ENCODE results near the gene ENOX2.
"Not testable (repeated sequence)": the region's sequence is repeated elsewhere in the genome, so short reads cannot be mapped to it uniquely, and the experiment has no call there.

The ENOX2 gene

DNA sequence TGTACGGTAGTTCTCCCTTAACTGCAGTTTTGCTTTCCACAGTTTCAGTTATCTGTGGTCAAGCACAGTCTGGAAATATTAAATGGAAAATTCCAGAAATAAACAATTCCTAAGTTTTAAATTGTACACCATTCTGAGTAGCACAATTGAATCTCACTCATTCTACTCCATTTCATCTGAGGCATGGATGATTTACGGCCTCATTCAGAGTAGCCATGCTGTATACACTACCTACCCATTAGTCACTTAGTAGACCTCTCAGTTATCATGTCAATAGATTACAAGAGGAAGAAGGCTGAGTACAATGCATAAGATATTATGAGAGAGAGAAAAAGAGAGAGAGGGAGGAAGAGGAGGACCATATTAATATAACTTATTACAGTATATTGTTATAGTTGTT, 77.5 kb downstream of the ENOX2 start:
- no peak for DNase-seq (ENCODE audit: low read depth)

DNA sequence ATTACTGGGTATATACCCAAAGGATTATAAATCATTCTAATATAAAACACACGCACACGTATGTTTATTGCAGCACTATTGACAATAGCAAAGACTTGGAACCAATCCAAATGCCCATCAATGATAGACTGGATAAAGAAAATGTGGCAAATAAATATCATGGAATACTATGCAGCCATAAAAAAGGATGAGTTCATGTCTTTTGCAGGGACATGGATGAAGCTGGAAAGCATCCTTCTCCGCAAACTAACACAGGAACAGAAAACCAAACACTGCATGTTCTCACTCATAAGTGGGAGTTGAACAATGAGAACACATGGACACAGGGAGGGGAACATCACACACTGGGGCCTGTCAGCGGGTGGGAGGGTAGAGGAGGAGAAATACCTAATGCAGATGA, 83.6 kb downstream of the ENOX2 start:
- DNase-seq (ENCODE audit: low read depth): not testable (repeated sequence)

DNA sequence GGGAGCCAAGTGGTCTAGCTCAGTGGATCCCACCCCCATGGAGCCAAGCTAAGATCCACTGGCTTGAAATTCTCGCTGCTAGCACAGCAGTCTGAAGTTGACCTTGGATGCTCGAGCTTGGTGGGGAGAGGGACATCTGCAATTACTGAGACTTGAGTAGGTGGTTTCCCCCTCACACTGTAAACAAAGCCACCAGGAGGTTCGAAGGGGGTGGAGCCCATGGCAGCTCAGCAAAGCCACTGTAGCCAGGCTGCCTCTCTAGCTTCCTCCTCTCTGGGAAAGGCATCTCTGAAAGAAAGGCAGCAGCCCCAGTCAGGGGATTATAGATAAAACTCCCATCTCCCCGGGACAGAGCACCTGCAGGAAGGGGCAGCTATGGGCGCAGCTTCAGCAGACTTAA, 89.1 kb downstream of the ENOX2 start:
- DNase-seq (ENCODE audit: low read depth): not testable (repeated sequence)

DNA sequence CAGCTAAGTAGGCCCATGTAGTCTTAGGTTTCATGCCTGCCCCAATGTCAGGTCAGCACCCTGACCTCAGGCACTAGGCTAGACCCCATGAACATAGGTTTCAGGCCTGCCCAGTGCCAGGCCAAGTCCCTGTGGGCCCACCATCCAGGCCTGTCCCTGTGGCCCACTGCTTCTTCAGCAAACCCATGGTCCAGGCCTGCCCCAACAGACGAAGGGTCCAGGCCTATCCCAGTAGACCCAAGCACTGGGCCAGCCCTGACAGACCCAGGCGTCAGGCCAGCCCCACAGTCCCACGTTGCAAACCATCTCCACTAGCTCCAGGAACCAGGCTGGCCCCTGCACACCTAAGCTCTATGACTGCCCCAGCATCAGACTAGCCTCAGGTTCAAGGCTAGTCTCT, 92.4 kb downstream of the ENOX2 start:
- DNase-seq (ENCODE audit: low read depth): no peak

DNA sequence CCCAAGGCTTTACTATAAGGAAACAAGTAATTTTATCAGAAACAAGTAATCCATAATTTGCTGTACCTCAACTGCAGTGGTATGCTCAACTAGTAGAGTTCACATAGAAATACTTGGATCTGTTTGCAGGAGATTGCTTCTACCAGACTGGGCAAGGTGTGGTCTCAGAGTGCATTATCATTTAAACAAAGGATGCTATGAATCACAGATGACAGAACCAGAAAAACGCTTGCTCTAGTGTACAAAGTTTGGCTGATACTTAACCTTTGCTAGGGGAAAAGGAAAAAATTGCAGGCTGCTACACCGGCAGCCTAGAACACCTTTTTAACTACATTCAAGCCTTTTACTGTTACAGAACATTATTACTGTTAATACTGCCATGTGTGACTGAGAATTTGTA, 97.1 kb downstream of the ENOX2 start:
- DNase-seq (ENCODE audit: low read depth): no peak

DNA sequence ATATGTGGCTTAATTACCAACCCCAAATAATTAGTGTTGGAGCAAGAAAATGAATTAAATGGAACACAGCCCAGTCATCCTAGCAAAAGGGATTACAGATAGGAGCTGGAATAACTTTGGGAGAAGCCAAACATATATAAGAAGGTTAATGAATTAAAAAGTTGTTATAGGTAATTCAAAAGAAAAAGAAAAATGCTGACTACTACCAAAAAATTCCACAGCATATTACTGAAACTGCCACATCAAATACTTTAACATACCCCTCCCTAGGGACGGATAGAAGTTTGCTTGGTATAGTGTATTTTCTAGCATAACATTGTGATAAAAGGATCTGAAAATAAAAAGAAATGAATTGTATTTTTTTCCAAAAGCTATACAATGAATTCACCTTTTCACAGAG, 99.5 kb downstream of the ENOX2 start:
- DNase-seq (ENCODE audit: low read depth): no peak

DNA sequence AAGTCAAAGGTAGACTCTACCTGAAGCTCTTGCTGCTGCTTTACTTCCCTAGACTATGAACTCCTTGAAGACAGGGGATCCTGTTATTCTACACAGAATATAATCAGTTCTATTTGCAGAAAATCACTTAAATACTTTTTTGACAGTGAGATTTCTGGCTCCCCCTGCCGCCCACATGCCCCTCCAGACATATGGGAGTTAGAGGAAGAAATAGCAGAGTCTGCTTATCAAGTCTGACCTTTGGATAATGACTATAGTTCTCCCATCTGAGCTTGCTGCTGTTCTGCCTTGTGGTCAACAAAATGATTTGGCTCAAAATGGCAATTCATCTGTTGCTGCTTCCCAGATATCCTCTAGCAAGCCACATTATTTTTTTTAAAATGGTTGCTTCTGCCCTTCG, 101.1 kb downstream of the ENOX2 start:
- DNase-seq (ENCODE audit: low read depth): no peak

GRCh38 chrX:130799393-130799792, 103.6 kb downstream of the ENOX2 start:
- no peak for DNase-seq (ENCODE audit: low read depth)

DNA sequence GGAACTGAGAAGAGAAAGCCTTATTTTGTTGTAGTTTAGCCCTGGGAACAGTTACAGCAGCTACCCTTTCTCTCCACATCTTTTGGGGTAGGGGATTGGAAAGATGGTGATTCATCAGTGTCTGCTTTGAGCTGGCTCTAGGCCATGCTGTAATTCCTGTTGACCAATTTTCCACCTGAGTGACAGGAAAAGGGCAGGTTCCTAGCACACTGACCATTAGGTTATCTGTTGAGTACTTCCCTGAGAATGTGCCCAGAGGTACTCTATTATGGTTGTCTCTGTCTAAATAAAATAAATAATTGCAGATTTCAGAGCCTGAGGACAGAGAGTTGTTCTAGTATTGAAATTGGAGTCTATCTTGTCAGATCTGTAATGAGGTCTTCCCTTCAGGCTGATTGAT, 109.0 kb downstream of the ENOX2 start:
- DNase-seq (ENCODE audit: low read depth): no peak

- not testable (repeated sequence) for DNase-seq (ENCODE audit: low read depth)
Measured at GRCh38 chrX:130791870-130792269, 111.1 kb downstream of the ENOX2 start.

GRCh38 chrX:130789793-130790192, 113.2 kb downstream of the ENOX2 start:
- no peak for DNase-seq (ENCODE audit: low read depth)

DNA sequence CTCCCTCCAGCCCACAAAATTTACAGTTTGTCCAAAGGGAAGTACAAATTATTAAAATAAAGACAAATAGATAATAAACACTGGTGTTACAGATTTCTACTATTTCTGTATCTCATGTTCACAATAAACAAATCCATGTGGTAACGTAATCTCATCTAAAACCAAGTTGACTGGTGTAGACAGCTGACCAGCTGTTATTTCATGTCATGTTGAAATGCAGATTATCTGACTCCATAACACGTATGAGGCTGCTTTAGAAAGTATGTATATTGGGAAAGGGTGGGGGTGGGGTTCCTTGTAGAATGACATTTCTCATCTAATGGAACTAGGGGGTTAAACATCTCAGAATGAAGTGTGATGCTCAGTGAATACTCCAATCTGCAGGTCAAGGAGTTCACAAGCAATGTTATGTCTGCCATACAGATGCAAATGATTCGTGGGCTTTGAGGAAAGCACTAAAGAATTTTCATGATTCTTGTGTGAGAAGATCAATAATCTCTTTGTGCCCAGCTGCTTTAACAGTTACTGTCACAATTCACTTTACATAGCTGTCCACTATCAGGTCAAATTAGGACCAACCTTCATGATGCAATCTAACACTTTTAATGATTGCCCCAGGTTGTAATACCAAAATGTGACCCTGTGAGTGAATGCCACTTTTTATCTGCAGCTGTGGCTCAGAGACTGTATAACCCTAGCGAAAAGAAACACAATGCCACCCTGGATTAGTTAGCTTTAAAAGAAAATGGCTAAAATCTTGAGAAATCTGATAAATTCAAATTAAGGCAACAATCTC, 114.0 kb downstream of the ENOX2 start:
- no peak for DNase-seq (ENCODE audit: low read depth)

DNA sequence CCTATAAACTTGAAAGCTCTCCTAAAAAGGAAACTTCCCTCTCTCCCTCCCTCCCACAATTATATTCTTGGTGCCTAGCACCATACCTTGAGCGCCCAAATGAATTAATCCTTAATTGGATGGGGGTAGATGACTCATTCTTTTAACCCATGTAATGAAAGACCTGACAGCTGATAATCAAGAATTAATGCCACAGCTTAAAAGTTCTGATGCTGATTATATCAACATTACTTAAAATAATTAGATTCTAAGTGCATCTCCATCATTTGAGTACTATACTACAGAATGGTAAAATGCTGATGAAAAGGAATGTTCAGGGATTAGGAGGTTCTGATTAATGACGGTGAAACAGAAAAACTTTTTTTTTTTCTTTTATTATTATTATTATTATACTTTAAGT, 117.0 kb downstream of the ENOX2 start:
- no peak for DNase-seq (ENCODE audit: low read depth)

DNA sequence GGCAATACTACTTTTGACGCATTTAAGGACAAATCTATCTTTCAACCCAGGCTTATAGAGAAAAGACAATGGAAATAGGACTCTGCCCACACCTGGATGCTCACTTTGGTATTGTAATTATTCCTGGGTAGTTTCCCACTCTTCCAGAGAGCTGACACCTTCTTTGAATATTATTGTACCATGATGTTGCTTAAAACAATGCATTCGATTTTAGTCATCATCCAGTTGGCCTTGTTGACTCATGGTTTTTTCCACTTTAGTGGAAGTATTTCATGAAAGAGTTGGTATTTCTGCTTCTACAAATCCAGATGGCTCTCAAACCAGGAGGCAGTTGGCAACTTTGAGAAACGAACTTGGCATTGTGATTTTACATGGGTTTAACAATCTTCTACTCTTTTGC, 124.2 kb downstream of the ENOX2 start:
- DNase-seq (ENCODE audit: low read depth): no peak

GRCh38 chrX:130775849-130776248, 127.2 kb downstream of the ENOX2 start:
- DNase-seq (ENCODE audit: low read depth): no peak

DNA sequence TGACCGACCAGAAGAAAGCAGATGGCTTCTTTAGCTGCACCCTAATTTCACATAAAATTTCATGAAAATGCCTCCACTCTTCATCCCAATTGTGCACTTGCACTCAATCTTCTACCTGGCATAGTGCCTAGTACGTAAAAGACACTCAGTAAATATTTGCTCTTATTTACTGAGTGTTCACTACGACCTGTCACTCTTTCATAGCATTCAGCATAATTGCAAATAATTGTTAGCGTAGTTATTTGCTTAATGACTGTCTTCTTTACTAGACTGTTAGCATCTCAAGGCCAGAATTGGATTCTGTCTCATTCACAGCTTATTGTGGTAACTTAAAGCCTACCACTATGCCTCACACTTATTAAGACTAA, 130.2 kb downstream of the ENOX2 start:
- DNase-seq (ENCODE audit: low read depth): no peak

- no peak for DNase-seq (ENCODE audit: low read depth)
Measured at GRCh38 chrX:130772105-130772775, 130.8 kb downstream of the ENOX2 start.

DNA sequence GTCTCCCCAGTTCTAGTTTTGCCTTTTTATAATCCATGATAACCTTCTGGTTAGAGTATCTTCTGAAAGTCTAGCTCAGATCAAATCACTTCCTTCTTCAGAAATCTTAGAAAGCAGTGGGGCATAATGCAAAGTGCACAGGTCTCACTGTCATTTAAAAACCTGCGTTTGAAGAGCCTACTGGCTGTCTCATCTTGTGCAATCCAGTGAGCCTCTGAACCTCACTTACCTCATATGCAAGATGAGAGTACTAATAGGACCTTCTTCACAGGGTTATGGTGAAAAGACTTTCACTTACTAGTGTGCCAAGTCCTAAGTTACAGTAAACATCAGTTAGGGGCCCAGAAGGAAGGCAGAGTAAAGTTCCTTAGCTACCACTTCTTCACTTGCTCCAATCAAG, 131.4 kb downstream of the ENOX2 start:
- no peak for DNase-seq (ENCODE audit: low read depth)

GRCh38 chrX:130771230-130771629, 131.8 kb downstream of the ENOX2 start:
- no peak for DNase-seq (ENCODE audit: low read depth)

DNA sequence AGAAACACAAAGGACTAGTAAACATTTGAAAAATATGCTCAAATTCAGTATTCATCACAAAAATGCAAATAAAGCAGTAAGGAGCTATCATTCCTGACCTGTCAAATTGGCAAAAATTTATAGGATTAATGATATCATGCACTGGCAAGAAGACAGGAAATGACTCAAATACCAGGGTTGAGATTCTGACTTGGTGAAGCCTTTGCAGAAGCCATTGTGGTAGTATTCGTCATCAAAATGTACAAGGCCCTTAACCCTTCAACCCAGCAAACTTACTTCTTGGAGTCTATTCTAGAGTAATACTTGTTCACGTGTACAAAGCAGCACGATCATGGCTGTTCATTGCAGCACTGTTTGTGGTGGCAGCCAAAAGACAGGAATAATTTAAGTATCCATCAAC, 132.4 kb downstream of the ENOX2 start:
- no peak for DNase-seq (ENCODE audit: low read depth)

DNA sequence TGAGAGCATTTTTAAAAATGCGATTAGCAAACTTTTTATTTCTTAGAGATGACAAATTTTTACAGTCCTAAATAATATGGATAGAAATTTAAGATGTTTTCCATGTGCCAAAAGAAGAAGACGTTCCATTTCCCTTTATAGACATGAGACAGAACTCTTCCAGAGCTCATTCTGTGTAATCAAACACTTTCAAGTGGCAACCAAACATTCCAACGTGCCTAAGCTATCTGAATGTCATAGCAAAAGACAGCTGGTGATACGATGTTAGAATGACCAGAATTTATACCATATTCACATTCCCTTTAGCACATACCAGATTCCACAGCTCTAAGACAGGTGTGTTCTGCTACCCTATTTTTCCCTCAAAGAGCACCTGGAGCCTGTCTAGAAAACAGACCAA, 133.2 kb downstream of the ENOX2 start:
- no peak for DNase-seq (ENCODE audit: low read depth)

DNA sequence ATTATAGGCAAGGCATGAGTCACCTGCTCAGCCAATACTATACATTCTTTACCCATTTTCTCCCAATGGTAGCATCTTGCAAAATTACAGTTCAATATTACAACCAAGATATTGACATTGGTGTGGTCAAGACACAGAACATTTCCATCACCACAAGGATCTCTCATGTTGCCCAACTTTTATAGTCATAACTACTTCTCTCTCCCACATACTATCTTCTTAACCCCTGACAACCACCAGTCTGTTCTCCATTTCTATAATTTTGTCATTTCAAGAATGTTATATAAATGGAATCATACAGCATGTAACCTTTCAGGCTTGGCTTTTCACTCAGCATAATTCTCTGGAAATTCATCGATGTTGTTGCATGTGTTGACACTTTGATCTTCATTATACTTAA, 144.9 kb downstream of the ENOX2 start:
- DNase-seq (ENCODE audit: low read depth): no peak

- no peak for DNase-seq (ENCODE audit: low read depth)
Measured at GRCh38 chrX:130756233-130756632, 146.8 kb downstream of the ENOX2 start.

DNA sequence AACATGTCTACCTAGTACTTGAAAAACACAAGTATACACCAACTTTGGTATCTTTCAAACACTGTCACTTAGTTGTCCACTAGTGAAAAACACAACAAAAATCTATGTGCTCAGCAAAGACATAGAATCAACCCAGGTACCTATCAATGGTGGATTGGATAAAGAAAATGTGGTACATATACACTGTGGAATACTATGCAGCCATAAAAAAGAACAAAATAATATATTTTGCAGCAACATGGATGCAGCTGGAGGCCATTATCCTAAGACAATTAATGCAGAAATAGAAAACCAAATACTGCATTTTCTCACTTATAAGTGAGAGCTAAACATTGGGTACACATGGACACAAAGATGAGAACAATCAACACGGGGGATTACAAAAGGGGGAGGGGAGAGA, 148.7 kb downstream of the ENOX2 start:
- DNase-seq (ENCODE audit: low read depth): no peak

Data from activated gamma-delta T cell treated with anti-CD3 and anti-CD28 coated beads, Interleukin-2, amount 50 U/mL, for 16 hours (primary cell).